GM19239 (cell line): ENCODE measurements around the gene PPARA.
"Not testable (repeated sequence)": the region's sequence is repeated elsewhere in the genome, so short reads cannot be mapped to it uniquely, and the experiment has no call there.

Experiments used
- DNase-seq: peaks from one replicate; pipeline ENCODE4 v3.0.0; 2011; ENCODE audit warnings: low spot score; ENCODE audit not compliant: insufficient read length
- FAIRE-seq: peaks from 2 replicates; lab custom pipeline; 2011; peaks lifted over from hg19 to GRCh38; lab: Jason Lieb, UNC

PPARA gene

GRCh38 chr22:46195487-46196165 lies 45.3 kb downstream of the PPARA start:
- DNase-seq (no peak), FAIRE-seq (no peak)

GRCh38 chr22:46196278-46196677 lies 46.0 kb downstream of the PPARA start:
- DNase-seq, result no peak

DNA sequence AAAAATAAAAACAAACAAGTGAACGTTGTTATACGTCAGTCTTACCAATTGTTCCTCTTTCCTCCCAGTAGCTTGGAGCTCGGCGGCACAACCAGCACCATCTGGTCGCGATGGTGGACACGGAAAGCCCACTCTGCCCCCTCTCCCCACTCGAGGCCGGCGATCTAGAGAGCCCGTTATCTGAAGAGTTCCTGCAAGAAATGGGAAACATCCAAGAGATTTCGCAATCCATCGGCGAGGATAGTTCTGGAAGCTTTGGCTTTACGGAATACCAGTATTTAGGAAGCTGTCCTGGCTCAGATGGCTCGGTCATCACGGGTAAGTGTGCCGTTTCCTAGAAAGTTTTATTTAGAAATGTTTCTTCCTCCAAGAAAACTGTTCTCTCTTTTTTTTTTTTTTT lies 47.9 kb downstream of the PPARA start:
- FAIRE-seq, result no peak

More at GRCh38 chr22:46196278-46196677, 46.0 kb downstream of the PPARA start:
- FAIRE-seq, result no peak

GRCh38 chr22:46198806-46199205 lies 48.5 kb downstream of the PPARA start:
- FAIRE-seq, DNase-seq: not testable (repeated sequence)

More for the DNA sequence above, 47.9 kb downstream of the PPARA start:
- no peak for DNase-seq

DNA sequence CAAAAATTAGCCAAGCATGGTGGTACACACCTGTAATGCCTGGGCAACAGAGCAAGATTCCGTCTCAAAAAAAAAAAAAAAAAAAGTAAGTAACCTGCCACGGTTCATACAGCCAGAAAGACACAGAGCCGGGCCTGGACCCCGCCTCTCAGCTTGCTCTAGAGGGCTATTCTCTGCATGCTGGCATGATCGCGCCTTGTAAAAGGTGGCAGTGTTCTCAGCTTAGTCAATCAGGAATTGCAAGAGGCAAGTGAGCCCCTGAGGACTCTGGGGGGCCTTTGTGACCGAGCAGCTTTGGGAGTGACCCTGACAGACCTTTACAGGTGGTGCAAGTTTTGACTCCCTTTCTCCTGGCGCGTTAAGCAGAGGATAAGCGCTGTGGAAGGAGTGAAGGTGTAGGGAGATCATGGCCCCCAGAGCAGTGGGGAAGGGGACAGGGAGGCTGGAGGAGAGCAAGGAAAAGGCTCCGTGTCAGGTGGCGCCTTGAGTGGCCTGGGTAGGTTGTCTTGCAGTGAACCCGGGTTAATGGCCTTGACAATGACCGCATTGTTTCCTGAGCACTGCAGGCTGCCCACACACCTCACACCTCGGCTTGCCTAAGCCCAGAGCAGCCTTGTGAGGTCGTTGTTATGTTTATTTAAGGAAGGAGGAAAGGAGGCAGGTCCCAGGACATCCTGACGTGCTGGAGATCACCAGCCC lies 50.9 kb downstream of the PPARA start:
- no peak for FAIRE-seq
- DNase-seq, result no peak

DNA sequence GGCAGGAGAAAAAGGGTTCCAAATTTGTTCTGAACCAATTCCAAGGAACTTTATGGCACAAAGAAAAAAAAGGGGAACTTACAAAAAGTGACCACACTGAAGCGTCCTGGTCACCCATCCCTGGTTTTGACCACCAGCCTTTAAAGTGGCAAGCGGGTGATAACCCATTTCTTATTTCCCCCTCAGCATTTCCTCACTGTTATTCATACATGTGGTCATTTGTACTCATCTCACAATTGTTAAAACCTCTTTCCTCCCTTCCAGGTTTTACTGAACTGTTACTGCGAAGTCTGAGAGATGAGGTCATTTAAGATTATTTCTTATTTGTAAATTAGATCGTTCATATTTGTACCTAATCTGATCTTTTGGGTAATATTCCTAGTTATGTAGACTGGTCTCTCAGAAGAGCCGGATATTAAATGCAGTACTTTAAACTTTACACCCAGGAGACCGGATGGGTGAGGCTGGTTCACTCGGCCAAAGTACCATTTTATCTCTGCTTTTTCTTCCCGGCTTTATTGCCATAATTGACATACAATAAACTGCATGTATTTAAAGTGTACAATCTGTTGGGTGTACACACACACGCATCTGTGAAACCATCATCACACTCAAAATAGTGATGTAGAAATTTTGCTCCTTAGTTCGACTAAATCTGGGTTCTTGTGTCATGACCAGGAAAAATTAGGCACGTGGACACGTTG lies 52.7 kb downstream of the PPARA start:
- FAIRE-seq, result no peak

DNA sequence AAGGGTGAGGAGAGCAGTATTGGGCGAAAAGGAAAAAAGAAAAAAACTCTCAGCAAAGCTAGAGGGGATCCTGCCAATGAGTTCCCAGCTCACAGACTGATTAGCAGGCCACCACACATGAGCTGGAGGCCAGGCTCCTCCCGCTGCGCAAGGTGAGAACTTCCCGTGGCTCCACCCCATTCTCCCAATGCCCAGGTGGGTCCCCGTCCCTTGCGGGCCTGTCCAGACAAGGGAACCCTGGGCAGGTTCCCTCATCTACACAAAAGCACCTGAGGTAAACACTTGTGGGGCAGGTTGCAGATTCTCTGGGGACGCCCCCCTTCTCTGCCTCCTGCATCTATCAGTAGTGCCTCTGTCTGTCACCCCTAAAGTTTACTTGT lies 53.3 kb downstream of the PPARA start:
- no peak for FAIRE-seq
- DNase-seq, result no peak

More for the DNA sequence above, 52.7 kb downstream of the PPARA start:
- no peak for DNase-seq

GRCh38 chr22:46209262-46209661 lies 58.9 kb downstream of the PPARA start:
- FAIRE-seq (peak; percentile 70), DNase-seq (no peak)

GRCh38 chr22:46212195-46212594 lies 61.9 kb downstream of the PPARA start:
- no peak for FAIRE-seq
- DNase-seq, result no peak

DNA sequence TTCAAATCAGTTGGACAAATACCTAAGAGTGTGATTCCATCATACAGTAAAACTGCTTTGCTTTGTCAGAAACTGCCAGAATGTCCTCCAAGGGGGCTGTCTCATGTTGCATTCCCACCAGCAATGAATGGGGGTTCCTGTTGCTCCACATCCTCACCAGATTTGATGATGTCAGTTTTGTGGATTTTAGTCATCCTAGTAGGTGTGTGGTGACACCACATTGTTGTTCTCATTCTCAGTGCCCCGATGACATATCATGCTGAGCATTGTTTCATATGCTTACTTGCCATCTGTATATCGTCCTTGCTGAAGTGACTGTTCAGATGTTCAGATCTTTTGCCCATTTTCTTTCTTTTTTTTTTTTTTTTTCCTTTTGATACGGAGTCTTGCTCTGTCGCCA lies 62.7 kb downstream of the PPARA start:
- no peak for FAIRE-seq
- no peak for DNase-seq

GRCh38 chr22:46214149-46214548 lies 63.8 kb downstream of the PPARA start:
- FAIRE-seq, result no peak
- no peak for DNase-seq

DNA sequence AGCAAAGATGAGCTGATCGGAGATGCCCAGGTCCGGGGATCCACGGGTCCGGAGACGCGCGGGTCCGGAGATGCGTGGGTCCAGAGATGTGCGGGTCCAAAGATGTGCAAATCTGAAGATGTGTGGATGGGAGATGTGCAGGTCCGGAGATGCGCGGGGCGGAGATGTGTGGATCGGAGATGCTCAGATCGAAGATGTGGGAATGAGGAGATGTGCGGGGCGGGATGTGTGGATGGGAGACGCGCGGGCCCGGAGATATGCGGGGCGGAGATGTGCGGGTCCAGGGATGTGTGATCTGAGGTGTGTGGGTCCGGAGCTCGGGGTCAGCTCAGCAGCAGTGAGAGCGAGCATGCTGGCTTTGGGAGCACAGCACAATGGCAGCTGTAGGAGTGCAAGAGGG lies 64.3 kb downstream of the PPARA start:
- DNase-seq, result no peak
- FAIRE-seq, result no peak

DNA sequence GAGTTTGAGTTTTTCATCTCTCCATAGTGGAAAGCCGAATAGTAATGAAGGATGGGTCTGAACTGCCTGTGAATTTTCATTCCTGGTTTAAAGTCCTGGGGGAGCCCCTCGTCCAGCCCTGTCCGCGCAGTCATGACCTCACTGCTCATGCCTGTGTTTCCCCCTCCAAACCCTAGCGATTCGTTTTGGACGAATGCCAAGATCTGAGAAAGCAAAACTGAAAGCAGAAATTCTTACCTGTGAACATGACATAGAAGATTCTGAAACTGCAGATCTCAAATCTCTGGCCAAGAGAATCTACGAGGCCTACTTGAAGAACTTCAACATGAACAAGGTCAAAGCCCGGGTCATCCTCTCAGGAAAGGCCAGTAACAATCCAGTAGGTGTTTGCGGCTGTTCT lies 69.3 kb downstream of the PPARA start:
- peak; percentile 74 for FAIRE-seq
- peak; percentile 33 for DNase-seq

- DNase-seq (no peak), FAIRE-seq (no peak)
Measured at GRCh38 chr22:46220921-46221320, 70.6 kb downstream of the PPARA start.

DNA sequence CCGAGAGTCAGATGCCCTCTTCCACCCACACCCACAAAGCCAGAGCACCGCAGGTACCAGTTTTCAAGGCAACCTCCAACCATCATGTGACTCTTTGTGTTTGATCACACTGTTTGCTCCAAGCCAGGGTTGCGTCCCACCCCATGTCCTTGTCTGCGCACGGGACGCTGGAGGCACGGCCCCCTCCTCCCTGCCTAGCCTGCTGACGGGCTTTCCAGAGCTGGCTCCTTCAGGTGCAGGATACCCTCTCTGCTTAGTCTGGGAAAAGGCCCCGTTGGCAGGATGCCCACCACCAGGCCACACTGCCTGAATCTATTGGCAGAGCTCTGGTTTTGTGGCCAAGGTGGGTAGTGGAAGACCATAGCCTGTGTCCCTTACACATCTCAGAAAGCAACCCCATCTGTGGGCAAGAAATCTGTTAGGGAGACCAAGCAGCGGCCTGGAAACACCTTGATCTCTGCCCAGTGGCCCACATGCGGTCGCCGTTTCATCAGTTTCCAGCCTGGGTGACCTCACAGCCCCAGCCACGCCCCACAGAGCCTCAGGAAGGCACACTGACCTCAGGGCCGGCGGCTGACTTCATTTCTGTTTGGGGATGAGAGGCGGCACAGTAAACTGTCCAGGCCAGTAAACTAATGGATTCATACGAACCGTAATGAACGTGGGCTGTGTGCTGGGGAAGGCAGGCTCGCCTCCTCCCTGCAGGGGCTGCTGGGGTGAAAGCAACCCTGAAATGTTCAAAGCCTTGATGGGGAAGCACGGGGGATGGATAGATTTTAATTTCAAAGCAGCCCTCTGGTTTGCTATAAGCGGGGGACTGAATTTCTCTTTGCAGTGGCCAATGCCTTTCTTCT lies 73.9 kb downstream of the PPARA start:
- FAIRE-seq (no peak), DNase-seq (no peak)

DNA sequence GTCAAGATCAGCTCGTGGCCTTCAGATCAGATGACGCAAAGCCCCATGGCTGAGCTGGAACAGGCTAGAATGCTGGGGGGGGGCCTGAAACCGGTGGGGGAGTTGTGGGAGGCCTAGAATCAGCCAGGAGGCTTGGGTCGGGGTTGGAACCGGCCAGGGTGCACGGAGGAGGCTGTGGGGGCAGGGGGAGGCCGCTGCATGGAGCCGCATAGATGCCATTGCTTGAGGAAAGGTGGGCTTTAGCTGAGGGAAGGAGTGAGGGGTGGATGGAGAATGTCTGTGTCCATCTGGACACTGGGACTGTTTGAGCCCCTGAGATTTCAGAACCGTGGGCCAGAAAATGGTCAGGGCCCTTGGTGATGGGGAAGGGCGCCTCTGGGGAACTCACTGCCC lies 74.6 kb downstream of the PPARA start:
- no peak for FAIRE-seq
- no peak for DNase-seq

DNA sequence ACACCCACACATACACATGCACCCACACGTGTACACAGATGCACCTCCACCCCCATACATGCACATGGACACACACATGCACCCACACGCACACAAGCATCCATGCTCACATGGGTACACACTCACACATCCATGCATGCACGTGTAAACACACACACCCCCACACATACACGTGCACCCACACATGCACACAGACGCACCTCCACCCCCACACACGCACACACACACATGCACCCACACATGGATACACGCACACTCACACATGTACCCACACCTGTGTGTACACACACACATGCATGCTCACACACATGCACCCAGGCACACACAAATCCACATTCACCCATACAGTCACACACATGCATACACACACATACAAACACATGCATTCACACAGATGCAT lies 75.3 kb downstream of the PPARA start:
- FAIRE-seq, result no peak
- no peak for DNase-seq

DNA sequence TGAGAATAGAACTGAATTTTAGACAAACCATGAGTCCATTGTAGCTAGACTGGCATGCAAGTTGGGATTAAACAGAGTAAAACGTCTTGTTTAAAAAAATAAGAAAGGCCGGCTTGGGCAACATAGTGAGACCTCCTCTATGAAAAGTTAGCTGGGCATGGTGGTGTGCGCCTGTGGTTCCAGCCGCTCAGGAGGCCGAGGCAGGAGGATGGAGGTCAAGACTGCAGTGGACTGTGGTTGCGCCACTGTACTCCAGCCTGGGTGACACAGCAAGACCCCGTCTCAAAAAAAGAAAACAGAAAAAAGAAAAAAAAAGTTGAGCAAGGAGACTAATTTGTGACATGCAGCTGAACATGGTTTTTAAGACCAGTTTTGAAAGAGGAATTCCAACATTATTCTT lies 76.3 kb downstream of the PPARA start:
- FAIRE-seq (no peak), DNase-seq (no peak)

- DNase-seq, result no peak
- no peak for FAIRE-seq
Measured at GRCh38 chr22:46229701-46230100, 79.4 kb downstream of the PPARA start.

GRCh38 chr22:46230262-46230901 lies 80.1 kb downstream of the PPARA start:
- DNase-seq, result no peak
- FAIRE-seq, result no peak
